ACC112 (cell line): ENCODE results near the gene SEZ6L.

Experiments used
- H2AFZ ChIP-seq: fragments of 200-600 bp; sonication (generic); one replicate; pipeline ENCODE4 v1.6.0; 2017; ENCODE audit warnings: antibody characterized with exemption, low read length; ENCODE audit not compliant: unreplicated experiment
- H3K27ac ChIP-seq: fragments of 200-600 bp; sonication (generic); 2 replicates; pipeline ENCODE4 v1.5.1; 2014; ENCODE audit warnings: low read depth, mild to moderate bottlenecking, antibody characterized with exemption, low read length, moderate library complexity
- H3K27me3 ChIP-seq: fragments of 200-600 bp; sonication (generic); 2 replicates; pipeline ENCODE4 v1.6.1; 2014; ENCODE audit warnings: mild to moderate bottlenecking, antibody characterized with exemption, low read length, moderate library complexity, mixed read lengths; ENCODE audit not compliant: insufficient read depth
- H3K36me3 ChIP-seq: fragments of 200-600 bp; sonication (generic); 2 replicates; pipeline ENCODE4 v1.6.1; 2016; ENCODE audit warnings: mild to moderate bottlenecking, antibody characterized with exemption, low read length, moderate library complexity, mixed read lengths; ENCODE audit not compliant: insufficient read depth
- H3K4me1 ChIP-seq: fragments of 200-600 bp; sonication (generic); one replicate; pipeline ENCODE4 v1.6.1; 2016; ENCODE audit warnings: low read length, mixed read lengths; ENCODE audit not compliant: insufficient read depth, unreplicated experiment, control insufficient read depth
- H3K4me3 ChIP-seq: fragments of 200-600 bp; sonication (generic); 2 replicates; pipeline ENCODE4 v1.5.1; 2014; ENCODE audit warnings: mild to moderate bottlenecking, low read depth, low read length
- H3K79me2 ChIP-seq: fragments of 200-600 bp; sonication (generic); one replicate; pipeline ENCODE4 v1.6.0; 2016; ENCODE audit warnings: low read length; ENCODE audit not compliant: control insufficient read depth, unreplicated experiment, insufficient read depth

SEZ6L gene

GRCh38 chr22:26426924-26427323 lies 257.7 kb downstream of the SEZ6L start:
- Histone ChIP-seq H3K4me1 (peaks cover 4% of the 10 kb centered on the region), H3K27ac (no peak overlapping the region), H3K79me2 (no peaks in the 10 kb centered on the region), H2AFZ (no peak overlapping the region), H3K36me3 (no peaks in the 10 kb centered on the region), H3K4me3 (no peak overlapping the region), H3K27me3 (peaks cover 24% of the 10 kb centered on the region)

- Histone ChIP-seq H3K79me2 (no peaks in the 10 kb centered on the region), H3K4me1 (peaks cover 4% of the 10 kb centered on the region), H3K27ac (0 out of 2 replicates have a peak within 1 kb of the TSS, but pooled peaks have one; percentile 3), H3K27me3 (peaks cover 11% of the 10 kb centered on the region), H3K4me3 (peak within 1 kb of the TSS; percentile 80), H3K36me3 (no peaks in the 10 kb centered on the region), H2AFZ (peak within 1 kb of the TSS; percentile 94)
Measured at GRCh38 chr22:26428515-26429457, 259.5 kb downstream of the SEZ6L start, which contains the start of gene ASPHD2. Gene ASPHD2 (plus strand): TSS chr22:26429260. CDS start chr22:26433616, 4,356 bp downstream.

- H3K79me2 ChIP-seq: no peaks in the 10 kb centered on the region
- peaks cover 11% of the 10 kb centered on the region for H3K27me3 ChIP-seq
- no peaks in the 10 kb centered on the region for H3K36me3 ChIP-seq
- H3K4me3 ChIP-seq: peak overlapping the region; percentile 64
- H3K27ac ChIP-seq: no peak overlapping the region
- peaks cover 4% of the 10 kb centered on the region for H3K4me1 ChIP-seq
- no peak overlapping the region for H2AFZ ChIP-seq
Measured at GRCh38 chr22:26429458-26430286, 260.4 kb downstream of the SEZ6L start.

GRCh38 chr22:26430600-26430999 lies 261.3 kb downstream of the SEZ6L start:
- Histone ChIP-seq H3K4me1 (peaks cover 4% of the 10 kb centered on the region), H3K27me3 (peaks cover 7% of the 10 kb centered on the region; the same call in 1 of the 2 replicates), H3K36me3 (no peaks in the 10 kb centered on the region), H2AFZ (no peak overlapping the region), H3K27ac (no peak overlapping the region), H3K4me3 (no peak overlapping the region), H3K79me2 (no peaks in the 10 kb centered on the region)

- H3K4me1 ChIP-seq: peaks cover 4% of the 10 kb centered on the region
- no peak overlapping the region for H3K4me3 ChIP-seq
- no peak overlapping the region for H2AFZ ChIP-seq
- no peaks in the 10 kb centered on the region for H3K27me3 ChIP-seq
- H3K27ac ChIP-seq: no peak overlapping the region
- no peaks in the 10 kb centered on the region for H3K79me2 ChIP-seq
- H3K36me3 ChIP-seq: no peaks in the 10 kb centered on the region
Measured at GRCh38 chr22:26431261-26431995, 262.2 kb downstream of the SEZ6L start.

- H3K4me3 ChIP-seq: no peak overlapping the region
- H3K4me1 ChIP-seq: peaks cover 4% of the 10 kb centered on the region
- H3K27ac ChIP-seq: no peak overlapping the region
- H2AFZ ChIP-seq: no peak overlapping the region
- H3K36me3 ChIP-seq: no peaks in the 10 kb centered on the region
- H3K27me3 ChIP-seq: no peaks in the 10 kb centered on the region
- H3K79me2 ChIP-seq: no peaks in the 10 kb centered on the region
Measured at GRCh38 chr22:26432619-26433311, 263.5 kb downstream of the SEZ6L start.
